HEK293 (cell line): ENCODE data around the gene C19orf53.

Experiments
- CTCF ChIA-PET: fragments of 350-600 bp; formaldehyde crosslinking; extraction: SDS; loops from one replicate; lab custom pipeline; 2021; ENCODE audit warnings: antibody characterized with exemption; lab: Yijun Ruan, JAX
- POLR2A ChIA-PET: fragments of 300-600 bp; formaldehyde crosslinking; extraction: SDS; loops from one replicate; lab custom pipeline; 2020; ENCODE audit warnings: antibody characterized with exemption, inconsistent platforms; lab: Yijun Ruan, JAX
- H3K27ac ChIP-seq: fragments of 200-500 bp; sonication (Bioruptor generic); 2 replicates; pipeline ENCODE4 v1.5.1; 2014; ENCODE audit warnings: low read depth, low read length, control low read depth, inconsistent platforms; ENCODE audit errors: extremely low read depth
- H3K36me3 ChIP-seq, 2 experiments: fragments of 200-500 bp in 1 of 2; sonication (Bioruptor generic) in 1 of 2; 1 replicate in 1 of 2; 2 replicates in 1 of 2; pipeline ENCODE4 v1.5.1; 2014 to 2017; ENCODE audit warnings: inconsistent platforms in 2 of 2, low read length in 2 of 2; ENCODE audit not compliant: control insufficient read depth in 2 of 2, insufficient read depth in 1 of 2
- H3K4me1 ChIP-seq: fragments of 200-500 bp; sonication (Bioruptor generic); 2 replicates; pipeline ENCODE4 v1.5.1; 2014; ENCODE audit warnings: mild to moderate bottlenecking, low read length, inconsistent platforms; ENCODE audit not compliant: control insufficient read depth, insufficient read depth
- H3K4me3 ChIP-seq: 2 replicates; pipeline ENCODE4 v1.5.1; 2011; ENCODE audit warnings: low read depth, mild to moderate bottlenecking, control low read depth, low read length, moderate library complexity
- H3K9me3 ChIP-seq: fragments of 200-500 bp; sonication (Bioruptor generic); 2 replicates; pipeline ENCODE4 v1.5.1; 2014; ENCODE audit warnings: low read depth, low read length, inconsistent platforms; ENCODE audit not compliant: control insufficient read depth, insufficient read depth
- BCL11B ChIP-seq: fragments of 450-650 bp; formaldehyde crosslinking; IDR thresholded peaks from 2 replicates; pipeline ENCODE4 v1.5.1; 2016; ENCODE audit warnings: low read depth, missing biosample characterization, missing genetic modification characterization
- GLI2 ChIP-seq: fragments of 450-650 bp; formaldehyde crosslinking; IDR thresholded peaks from 2 replicates; pipeline ENCODE4; 2017; ENCODE audit warnings: missing biosample characterization, missing genetic modification characterization, low read depth, borderline replicate concordance
- HOXA7 ChIP-seq: sonication (generic); formaldehyde crosslinking; IDR thresholded peaks from 2 replicates; pipeline ENCODE4 v1.8.1; 2022; ENCODE audit warnings: missing genetic modification reagents, borderline replicate concordance
- KLF1 ChIP-seq: fragments of 450-650 bp; formaldehyde crosslinking; IDR thresholded peaks from 2 replicates; pipeline ENCODE4 v1.5.1; 2016; ENCODE audit warnings: missing biosample characterization, missing genetic modification characterization
- MEIS1 ChIP-seq: sonication (generic); formaldehyde crosslinking; IDR thresholded peaks from 2 replicates; pipeline ENCODE4 v1.8.1; 2022; ENCODE audit warnings: missing genetic modification reagents, mild to moderate bottlenecking, borderline replicate concordance
- SP2 ChIP-seq: fragments of 450-650 bp; formaldehyde crosslinking; IDR thresholded peaks from 2 replicates; pipeline ENCODE4 v1.5.1; 2016; ENCODE audit warnings: missing biosample characterization, missing genetic modification characterization
- SP7 ChIP-seq: fragments of 450-650 bp; formaldehyde crosslinking; IDR thresholded peaks from 2 replicates; pipeline ENCODE4 v1.5.1; 2016; ENCODE audit warnings: missing biosample characterization, missing genetic modification characterization
- ZBTB10 ChIP-seq: fragments of 450-650 bp; formaldehyde crosslinking; IDR thresholded peaks from 2 replicates; pipeline ENCODE4 v1.5.1; 2016; ENCODE audit warnings: missing biosample characterization, missing genetic modification characterization
- ZBTB7A ChIP-seq: fragments of 450-650 bp; formaldehyde crosslinking; IDR thresholded peaks from 2 replicates; pipeline ENCODE4 v1.5.1; 2016; ENCODE audit warnings: low read depth, missing biosample characterization, missing genetic modification characterization
- ZEB2 ChIP-seq: fragments of 450-650 bp; formaldehyde crosslinking; IDR thresholded peaks from 2 replicates; pipeline ENCODE4 v1.5.1; 2016; ENCODE audit warnings: missing biosample characterization, missing genetic modification characterization
- ZFHX2 ChIP-seq: fragments of 450-650 bp; formaldehyde crosslinking; conservative IDR thresholded peaks from 2 replicates; pipeline ENCODE4 v1.5.1; 2016; ENCODE audit warnings: missing biosample characterization, missing genetic modification characterization
- ZFP37 ChIP-seq: fragments of 450-650 bp; formaldehyde crosslinking; IDR thresholded peaks from 2 replicates; pipeline ENCODE4 v1.5.1; 2016; ENCODE audit warnings: missing biosample characterization, missing genetic modification characterization
- ZIC2 ChIP-seq: fragments of 450-650 bp; formaldehyde crosslinking; IDR thresholded peaks from 2 replicates; pipeline ENCODE4 v1.5.1; 2016; ENCODE audit warnings: missing biosample characterization, missing genetic modification characterization
- ZNF2 ChIP-seq: fragments of 450-650 bp; formaldehyde crosslinking; IDR thresholded peaks from 2 replicates; pipeline ENCODE4 v1.5.1; 2016; ENCODE audit warnings: missing biosample characterization, missing genetic modification characterization
- ZNF223 ChIP-seq: fragments of 450-650 bp; formaldehyde crosslinking; IDR thresholded peaks from 2 replicates; pipeline ENCODE4 v1.5.1; 2016; ENCODE audit warnings: missing biosample characterization, missing genetic modification characterization
- ZNF449 ChIP-seq: fragments of 450-650 bp; formaldehyde crosslinking; IDR thresholded peaks from 2 replicates; pipeline ENCODE4 v1.5.1; 2017; ENCODE audit warnings: missing biosample characterization, mild to moderate bottlenecking, missing genetic modification characterization, moderate library complexity
- ZNF600 ChIP-seq: fragments of 450-650 bp; formaldehyde crosslinking; IDR thresholded peaks from 2 replicates; pipeline ENCODE4 v1.5.1; 2016; ENCODE audit warnings: missing biosample characterization, missing genetic modification characterization
- ZNF645 ChIP-seq: fragments of 450-650 bp; formaldehyde crosslinking; IDR thresholded peaks from 2 replicates; pipeline ENCODE4; 2016; ENCODE audit warnings: missing biosample characterization, missing genetic modification characterization
- ZNF658 ChIP-seq: fragments of 450-650 bp; formaldehyde crosslinking; IDR thresholded peaks from 2 replicates; pipeline ENCODE4; 2016; ENCODE audit warnings: missing biosample characterization, missing genetic modification characterization
- ZNF747 ChIP-seq: fragments of 450-650 bp; formaldehyde crosslinking; IDR thresholded peaks from 2 replicates; pipeline ENCODE4 v1.5.1; 2016; ENCODE audit warnings: missing biosample characterization, missing genetic modification characterization
- ZNF791 ChIP-seq: fragments of 450-650 bp; formaldehyde crosslinking; IDR thresholded peaks from 2 replicates; pipeline ENCODE4 v1.5.1; 2016; ENCODE audit warnings: missing biosample characterization, missing genetic modification characterization
- TF ChIP-seq, protein P1 (sequence below): fragments of 450-650 bp; formaldehyde crosslinking; IDR thresholded peaks from 2 replicates; pipeline ENCODE4 v1.5.1; 2016; ENCODE audit warnings: missing biosample characterization, missing genetic modification characterization, borderline replicate concordance

Gene C19orf53

GRCh38 chr19:13794757-13795589 is 20.7 kb downstream of the C19orf53 start, which contains the start of gene ZSWIM4:
TSS of gene ZSWIM4 (plus strand) at chr19:13795443. CDS start at chr19:13795649, 206 bp downstream.
- Histone ChIP-seq H3K4me3 (peak within 1 kb of the TSS; percentile 79), H3K27ac (peak within 1 kb of the TSS; percentile 76), H3K9me3 (no peaks in the 10 kb centered on the region), H3K4me1 (peaks cover 8% of the 10 kb centered on the region), H3K36me3 (no peaks in the 10 kb centered on the region)
- CTCF ChIA-PET, result interaction anchor here (0.5 to 2.8 kb wide), 6 partner anchors 9 to 182 kb away, joined by 3 to 17 read pairs (median 4); no protein-coding TSS in a partner anchor
- POLR2A ChIA-PET, result interaction anchor here (0.6 to 3.7 kb wide), 16 partner anchors 9 to 67 kb away, joined by 3 to 18 read pairs (median 4); partner anchors contain the start of gene C19orf53
- TF ChIP-seq ZBTB10 (tag by site-specific recombination) (peak; percentile 96), ZNF2 (tag by site-specific recombination) (peak; percentile 47; the same call in 1 of the 2 replicates), ZNF600 (tag by site-specific recombination) (peak; percentile 23; the same call in 1 of the 2 replicates), ZNF223 (no peak), ZFP37 (tag by site-specific recombination) (no peak), KLF1 (peak; percentile 29; the same call in 1 of the 2 replicates), SP2 (tag by site-specific recombination) (peak; percentile 99), ZFHX2 (tag by site-specific recombination) (peak; percentile 89), ZEB2 (tag by site-specific recombination) (0 out of 2 replicates have a peak, but pooled peaks have one; percentile 29), GLI2 (tag by site-specific recombination) (no peak), BCL11B (tag by site-specific recombination) (peak; percentile 14), ZBTB7A (0 out of 2 replicates have a peak, but pooled peaks have one; percentile 54), HOXA7 (CRISPR knock-in tag) (no peak), ZNF645 (tag by site-specific recombination) (no peak), ZIC2 (tag by site-specific recombination) (peak; percentile 81), ZNF449 (tag by site-specific recombination) (peak; percentile 72; the same call in 1 of the 2 replicates), SP7 (tag by site-specific recombination) (peak; percentile 76), ZNF658 (tag by site-specific recombination) (no peak), ZNF747 (tag by site-specific recombination) (no peak), ZNF791 (tag by site-specific recombination) (no peak), MEIS1 (CRISPR knock-in tag) (no peak)
- TF ChIP-seq, protein P1, sequence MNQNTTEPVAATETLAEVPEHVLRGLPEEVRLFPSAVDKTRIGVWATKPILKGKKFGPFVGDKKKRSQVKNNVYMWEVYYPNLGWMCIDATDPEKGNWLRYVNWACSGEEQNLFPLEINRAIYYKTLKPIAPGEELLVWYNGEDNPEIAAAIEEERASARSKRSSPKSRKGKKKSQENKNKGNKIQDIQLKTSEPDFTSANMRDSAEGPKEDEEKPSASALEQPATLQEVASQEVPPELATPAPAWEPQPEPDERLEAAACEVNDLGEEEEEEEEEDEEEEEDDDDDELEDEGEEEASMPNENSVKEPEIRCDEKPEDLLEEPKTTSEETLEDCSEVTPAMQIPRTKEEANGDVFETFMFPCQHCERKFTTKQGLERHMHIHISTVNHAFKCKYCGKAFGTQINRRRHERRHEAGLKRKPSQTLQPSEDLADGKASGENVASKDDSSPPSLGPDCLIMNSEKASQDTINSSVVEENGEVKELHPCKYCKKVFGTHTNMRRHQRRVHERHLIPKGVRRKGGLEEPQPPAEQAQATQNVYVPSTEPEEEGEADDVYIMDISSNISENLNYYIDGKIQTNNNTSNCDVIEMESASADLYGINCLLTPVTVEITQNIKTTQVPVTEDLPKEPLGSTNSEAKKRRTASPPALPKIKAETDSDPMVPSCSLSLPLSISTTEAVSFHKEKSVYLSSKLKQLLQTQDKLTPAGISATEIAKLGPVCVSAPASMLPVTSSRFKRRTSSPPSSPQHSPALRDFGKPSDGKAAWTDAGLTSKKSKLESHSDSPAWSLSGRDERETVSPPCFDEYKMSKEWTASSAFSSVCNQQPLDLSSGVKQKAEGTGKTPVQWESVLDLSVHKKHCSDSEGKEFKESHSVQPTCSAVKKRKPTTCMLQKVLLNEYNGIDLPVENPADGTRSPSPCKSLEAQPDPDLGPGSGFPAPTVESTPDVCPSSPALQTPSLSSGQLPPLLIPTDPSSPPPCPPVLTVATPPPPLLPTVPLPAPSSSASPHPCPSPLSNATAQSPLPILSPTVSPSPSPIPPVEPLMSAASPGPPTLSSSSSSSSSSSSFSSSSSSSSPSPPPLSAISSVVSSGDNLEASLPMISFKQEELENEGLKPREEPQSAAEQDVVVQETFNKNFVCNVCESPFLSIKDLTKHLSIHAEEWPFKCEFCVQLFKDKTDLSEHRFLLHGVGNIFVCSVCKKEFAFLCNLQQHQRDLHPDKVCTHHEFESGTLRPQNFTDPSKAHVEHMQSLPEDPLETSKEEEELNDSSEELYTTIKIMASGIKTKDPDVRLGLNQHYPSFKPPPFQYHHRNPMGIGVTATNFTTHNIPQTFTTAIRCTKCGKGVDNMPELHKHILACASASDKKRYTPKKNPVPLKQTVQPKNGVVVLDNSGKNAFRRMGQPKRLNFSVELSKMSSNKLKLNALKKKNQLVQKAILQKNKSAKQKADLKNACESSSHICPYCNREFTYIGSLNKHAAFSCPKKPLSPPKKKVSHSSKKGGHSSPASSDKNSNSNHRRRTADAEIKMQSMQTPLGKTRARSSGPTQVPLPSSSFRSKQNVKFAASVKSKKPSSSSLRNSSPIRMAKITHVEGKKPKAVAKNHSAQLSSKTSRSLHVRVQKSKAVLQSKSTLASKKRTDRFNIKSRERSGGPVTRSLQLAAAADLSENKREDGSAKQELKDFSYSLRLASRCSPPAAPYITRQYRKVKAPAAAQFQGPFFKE (tag by site-specific recombination), result no peak
